Measurements from ENCODE around the gene ID3.

ID3 gene

GRCh38 chr1:23524163-23524562 lies 35.1 kb downstream of the ID3 start:
- H3K4me3 ChIP-seq (ENCODE audit: low read length), result no peak overlapping the region
- TF ChIP-seq CTCF (conservative IDR thresholded peaks at IDR 0.05; ENCODE audit: low read length), result no peak
- no peak for DNase-seq (ENCODE audit: low read depth)

GRCh38 chr1:23522244-23522982 lies 36.9 kb downstream of the ID3 start:
- peak; percentile 37 for DNase-seq (ENCODE audit: low read depth)

GRCh38 chr1:23521588-23521987 lies 37.7 kb downstream of the ID3 start:
- no peak overlapping the region for H3K4me3 ChIP-seq (ENCODE audit: low read length)
- TF ChIP-seq CTCF (conservative IDR thresholded peaks at IDR 0.05; ENCODE audit: low read length), result no peak
- DNase-seq (ENCODE audit: low read depth), result no peak

More at GRCh38 chr1:23522244-23522982, 36.9 kb downstream of the ID3 start:
- no peak for TF ChIP-seq CTCF (conservative IDR thresholded peaks at IDR 0.05; ENCODE audit: low read length)
- H3K4me3 ChIP-seq (ENCODE audit: low read length), result no peak overlapping the region

GRCh38 chr1:23517581-23517980 lies 41.7 kb downstream of the ID3 start:
- TF ChIP-seq CTCF (conservative IDR thresholded peaks at IDR 0.05; ENCODE audit: low read length), result no peak
- no peak for DNase-seq (ENCODE audit: low read depth)
- no peak overlapping the region for H3K4me3 ChIP-seq (ENCODE audit: low read length)

GRCh38 chr1:23515905-23516304 lies 43.4 kb downstream of the ID3 start:
- no peak for TF ChIP-seq CTCF (conservative IDR thresholded peaks at IDR 0.05; ENCODE audit: low read length)
- no peak for DNase-seq (ENCODE audit: low read depth)
- no peak overlapping the region for H3K4me3 ChIP-seq (ENCODE audit: low read length)

- no peak for DNase-seq (ENCODE audit: low read depth)
- no peak for TF ChIP-seq CTCF (conservative IDR thresholded peaks at IDR 0.05; ENCODE audit: low read length)
- H3K4me3 ChIP-seq (ENCODE audit: low read length), result no peak overlapping the region
Observed at GRCh38 chr1:23514111-23514679, 45.1 kb downstream of the ID3 start.

- no peak for TF ChIP-seq CTCF (conservative IDR thresholded peaks at IDR 0.05; ENCODE audit: low read length)
- DNase-seq (ENCODE audit: low read depth), result no peak
- H3K4me3 ChIP-seq (ENCODE audit: low read length), result no peak overlapping the region
Observed at GRCh38 chr1:23509896-23510295, 49.4 kb downstream of the ID3 start.
